ENCODE data around the gene ZNF496.

Gene ZNF496

GRCh38 chr1:247328311-247328710 is 3.4 kb downstream of the ZNF496 start:
- ChIA-PET POLR2A (interaction anchor here (0.6 kb wide), 1 partner anchor 413 kb away, joined by 3 read pairs; no protein-coding TSS in a partner anchor), CTCF (no interaction called here)
- no peak for TF ChIP-seq FOXM1 (IDR thresholded peaks at IDR 0.05; ENCODE audit: borderline replicate concordance)
- TF ChIP-seq ZNF384 (IDR thresholded peaks at IDR 0.05), result no peak
- TF ChIP-seq CTBP1 (IDR thresholded peaks at IDR 0.05; ENCODE audit: borderline replicate concordance), result no peak
- TF ChIP-seq FOXA1 (IDR thresholded peaks at IDR 0.05), result no peak
- DNase-seq (ENCODE audit: extremely low spot score), result no peak

- ChIA-PET CTCF (no interaction called here), POLR2A (no interaction called here)
- TF ChIP-seq SP1 (IDR thresholded peaks at IDR 0.05), result no peak
- no peak for DNase-seq (ENCODE audit: extremely low spot score)
These were observed 5.1 kb downstream of the ZNF496 start for GRCh38 chr1:247326411-247327130.

- CTCF ChIA-PET, result no interaction called here
- POLR2A ChIA-PET, result no interaction called here
- no peak for DNase-seq (ENCODE audit: extremely low spot score)
- no peak for TF ChIP-seq SUZ12 (IDR thresholded peaks at IDR 0.05)
- no peak for TF ChIP-seq SP1 (IDR thresholded peaks at IDR 0.05)
- no peak for TF ChIP-seq L3MBTL2 (conservative IDR thresholded peaks at IDR 0.05)
- TF ChIP-seq FOXK2 (IDR thresholded peaks at IDR 0.05), result no peak
- no peak for TF ChIP-seq CTBP1 (IDR thresholded peaks at IDR 0.05; ENCODE audit: borderline replicate concordance)
- no peak for TF ChIP-seq PKNOX1 (IDR thresholded peaks at IDR 0.05)
- no peak for TF ChIP-seq ELF4 (IDR thresholded peaks at IDR 0.05)
- TF ChIP-seq TARDBP (IDR thresholded peaks at IDR 0.05), result no peak
- TF ChIP-seq ZNF384 (IDR thresholded peaks at IDR 0.05), result no peak
- TF ChIP-seq NFRKB (IDR thresholded peaks at IDR 0.05), result no peak
These were observed 6.7 kb downstream of the ZNF496 start for GRCh38 chr1:247324923-247325322.

- TF ChIP-seq FOXM1 (IDR thresholded peaks at IDR 0.05; ENCODE audit: borderline replicate concordance) (no peak), ARNT (IDR thresholded peaks at IDR 0.05) (no peak)
- ChIA-PET POLR2A (no interaction called here), CTCF (interaction anchor here (0.6 kb wide), 1 partner anchor 246 kb away, joined by 5 read pairs; the partner anchor contains the start of gene ZNF670)
- DNase-seq (ENCODE audit: extremely low spot score), result no peak
These were observed 7.4 kb downstream of the ZNF496 start for GRCh38 chr1:247324204-247324787.

GRCh38 chr1:247322849-247323586 is 8.6 kb downstream of the ZNF496 start:
- POLR2A ChIA-PET, result no interaction called here
- DNase-seq (ENCODE audit: extremely low spot score), result no peak
- TF ChIP-seq ZNF384 (IDR thresholded peaks at IDR 0.05) (no peak), BHLHE40 (IDR thresholded peaks at IDR 0.05; ENCODE audit: borderline replicate concordance) (no peak), FOXK2 (IDR thresholded peaks at IDR 0.05) (no peak), SUZ12 (IDR thresholded peaks at IDR 0.05) (no peak), SP1 (IDR thresholded peaks at IDR 0.05) (no peak), FOXM1 (IDR thresholded peaks at IDR 0.05; ENCODE audit: borderline replicate concordance) (no peak), FOXA1 (IDR thresholded peaks at IDR 0.05) (no peak), CTBP1 (IDR thresholded peaks at IDR 0.05; ENCODE audit: borderline replicate concordance) (no peak), NFRKB (IDR thresholded peaks at IDR 0.05) (no peak)
- CTCF ChIA-PET, result no interaction called here

- DNase-seq (ENCODE audit: extremely low spot score), result no peak
- POLR2A ChIA-PET, result no interaction called here
- no peak for TF ChIP-seq SP1 (IDR thresholded peaks at IDR 0.05)
- TF ChIP-seq FOXA1 (IDR thresholded peaks at IDR 0.05), result no peak
- TF ChIP-seq NFRKB (IDR thresholded peaks at IDR 0.05), result no peak
- no peak for TF ChIP-seq FOXM1 (IDR thresholded peaks at IDR 0.05; ENCODE audit: borderline replicate concordance)
- no peak for TF ChIP-seq BHLHE40 (IDR thresholded peaks at IDR 0.05; ENCODE audit: borderline replicate concordance)
- no peak for TF ChIP-seq PKNOX1 (IDR thresholded peaks at IDR 0.05)
- no peak for TF ChIP-seq TARDBP (IDR thresholded peaks at IDR 0.05)
- no peak for TF ChIP-seq LEF1 (IDR thresholded peaks at IDR 0.05; ENCODE audit: borderline replicate concordance)
- no peak for TF ChIP-seq FOXK2 (IDR thresholded peaks at IDR 0.05)
- TF ChIP-seq CTBP1 (IDR thresholded peaks at IDR 0.05; ENCODE audit: borderline replicate concordance), result no peak
- TF ChIP-seq L3MBTL2 (conservative IDR thresholded peaks at IDR 0.05), result no peak
- TF ChIP-seq SUZ12 (IDR thresholded peaks at IDR 0.05), result no peak
- TF ChIP-seq ZNF384 (IDR thresholded peaks at IDR 0.05), result no peak
- TF ChIP-seq HDGF (IDR thresholded peaks at IDR 0.05; ENCODE audit: borderline replicate concordance), result no peak
- no peak for TF ChIP-seq ELF4 (IDR thresholded peaks at IDR 0.05)
- no peak for TF ChIP-seq ARNT (IDR thresholded peaks at IDR 0.05)
- CTCF ChIA-PET, result no interaction called here
These were observed 9.2 kb downstream of the ZNF496 start for GRCh38 chr1:247322442-247322841.

- ChIA-PET POLR2A (no interaction called here), CTCF (no interaction called here)
- DNase-seq (ENCODE audit: extremely low spot score), result no peak
- TF ChIP-seq FOXK2 (IDR thresholded peaks at IDR 0.05) (no peak), ARNT (IDR thresholded peaks at IDR 0.05) (no peak)
These were observed 14.0 kb downstream of the ZNF496 start for GRCh38 chr1:247317702-247318101.
